Trophoblast cell (in vitro differentiated cells and primary cell): Measurements from ENCODE around the gene RASSF1.

Source experiments
- DNase-seq, 2 donors: peaks; one replicate each; pipeline ENCODE4 v3.0.0-alpha.2; 2016
- H2AFZ ChIP-seq: 2 replicates; pipeline ENCODE4 v1.6.1; 2013; ENCODE audit warnings: low read length, moderate library complexity, mild to moderate bottlenecking; ENCODE audit not compliant: insufficient read depth, poor library complexity
- H2AK5ac ChIP-seq: 2 replicates; pipeline ENCODE4 v1.6.1; 2013; ENCODE audit warnings: mild to moderate bottlenecking, low read length
- H2BK120ac ChIP-seq: 2 replicates; pipeline ENCODE4 v1.6.1; 2013; ENCODE audit warnings: low read length, mild to moderate bottlenecking, moderate library complexity; ENCODE audit not compliant: insufficient read depth, poor library complexity
- H2BK12ac ChIP-seq: 2 replicates; pipeline ENCODE4 v1.6.1; 2013; ENCODE audit warnings: mild to moderate bottlenecking, low read length, moderate library complexity
- H2BK5ac ChIP-seq: 2 replicates; pipeline ENCODE4 v1.6.1; 2013; ENCODE audit warnings: low read length, low read depth, moderate library complexity, mild to moderate bottlenecking; ENCODE audit not compliant: poor library complexity
- H3K14ac ChIP-seq: 2 replicates; pipeline ENCODE4 v1.6.1; 2013; ENCODE audit warnings: mild to moderate bottlenecking, low read length
- H3K18ac ChIP-seq: 2 replicates; pipeline ENCODE4 v1.6.1; 2013; ENCODE audit warnings: mild to moderate bottlenecking, low read length
- H3K23ac ChIP-seq: 2 replicates; pipeline ENCODE4 v1.6.1; 2013; ENCODE audit warnings: low read length
- H3K27ac ChIP-seq: 2 replicates; pipeline ENCODE4 v1.5.1; 2013; ENCODE audit warnings: low read depth, mild to moderate bottlenecking, inconsistent platforms, low read length, moderate library complexity
- H3K27me3 ChIP-seq: 2 replicates; pipeline ENCODE4 v1.6.1; 2013; ENCODE audit warnings: inconsistent platforms, mild to moderate bottlenecking, low read length, moderate library complexity; ENCODE audit not compliant: insufficient read depth
- H3K36me3 ChIP-seq, 2 experiments: 1 replicate in 1 of 2; 2 replicates in 1 of 2; pipeline ENCODE4 v1.6.1; 2013; ENCODE audit warnings: low read length in 2 of 2, mild to moderate bottlenecking in 2 of 2, moderate library complexity in 1 of 2; ENCODE audit not compliant: insufficient read depth in 2 of 2, control insufficient read depth in 1 of 2
- H3K4ac ChIP-seq: 2 replicates; pipeline ENCODE4 v1.6.1; 2013; ENCODE audit warnings: low read depth, mild to moderate bottlenecking, low read length, moderate library complexity
- H3K4me1 ChIP-seq, 2 experiments: 1 replicate in 1 of 2; 2 replicates in 1 of 2; pipeline ENCODE4 v1.6.1; 2013; ENCODE audit warnings: low read length in 2 of 2, mild to moderate bottlenecking in 2 of 2, moderate library complexity in 1 of 2; ENCODE audit not compliant: insufficient read depth in 2 of 2, control insufficient read depth in 1 of 2
- H3K4me2 ChIP-seq: 2 replicates; pipeline ENCODE4 v1.6.1; 2013; ENCODE audit warnings: inconsistent platforms, mild to moderate bottlenecking, low read length, moderate library complexity
- H3K4me3 ChIP-seq: 2 replicates; pipeline ENCODE4 v1.5.1; 2013; ENCODE audit warnings: mild to moderate bottlenecking, low read depth, low read length, inconsistent platforms
- H3K79me1 ChIP-seq: one replicate; pipeline ENCODE4 v1.6.1; 2013; ENCODE audit warnings: low read length
- H3K79me2 ChIP-seq: 2 replicates; pipeline ENCODE4 v1.6.1; 2013; ENCODE audit warnings: low read length, mild to moderate bottlenecking; ENCODE audit not compliant: control insufficient read depth, insufficient read depth, poor library complexity
- H3K9ac ChIP-seq: 2 replicates; pipeline ENCODE4 v1.6.1; 2013; ENCODE audit warnings: mild to moderate bottlenecking, low read length
- H3K9me3 ChIP-seq: 2 replicates; pipeline ENCODE4 v1.6.1; 2013; ENCODE audit warnings: low read depth, mild to moderate bottlenecking, control low read depth, inconsistent platforms, low read length; ENCODE audit not compliant: insufficient read depth
- H4K12ac ChIP-seq: 2 replicates; pipeline ENCODE4 v1.6.1; 2013; ENCODE audit warnings: low read depth, mild to moderate bottlenecking, low read length, moderate library complexity
- H4K8ac ChIP-seq: 2 replicates; pipeline ENCODE4 v1.6.1; 2013; ENCODE audit warnings: low read depth, mild to moderate bottlenecking, low read length, moderate library complexity
- H4K91ac ChIP-seq: one replicate; pipeline ENCODE4 v1.6.1; 2013; ENCODE audit warnings: low read depth, mild to moderate bottlenecking, low read length, moderate library complexity
- WGBS: extraction: QIAGEN DNeasy Blood & Tissue Kit; methylation state at CpG from one replicate; pipeline ENCODE4 v1.1.7; 2013; ENCODE audit warnings: missing lambda C conversion rate; ENCODE audit not compliant: insufficient read length, insufficient coverage; ENCODE audit errors: extremely low coverage; 5-methylcytosine and 5-hydroxymethylcytosine counted together

The RASSF1 gene

GRCh38 chr3:50302095-50303012 lies 38.3 kb downstream of the RASSF1 start:
- Histone ChIP-seq H3K4ac (no peak overlapping the region), H3K9me3 (peaks cover 7% of the 10 kb centered on the region), H2BK5ac (no peak overlapping the region), H3K27ac (no peak overlapping the region), H2AFZ (no peak overlapping the region), H3K79me2 (peaks cover 3% of the 10 kb centered on the region), H4K12ac (no peak overlapping the region), H3K4me2 (no peak overlapping the region), H3K79me1 (peaks cover 24% of the 10 kb centered on the region), H3K4me1 (peaks cover 19 to 24% of the 10 kb centered on the region in 2 experiments), H3K18ac (no peak overlapping the region), H2BK120ac (no peak overlapping the region), H3K9ac (no peak overlapping the region), H3K27me3 (no peaks in the 10 kb centered on the region), H3K14ac (no peak overlapping the region), H4K91ac (no peak overlapping the region), H3K36me3 (no peaks in the 10 kb centered on the region), H3K4me3 (no peak overlapping the region), H4K8ac (no peak overlapping the region), H2AK5ac (peak overlapping the region; percentile 44), H2BK12ac (no peak overlapping the region), H3K23ac (no peak overlapping the region)
- no peak for DNase-seq
- no CpG with 5 or more reads among the region's 32 CpGs for WGBS

- DNase-seq = no peak
- peaks cover 4 to 5% of the 10 kb centered on the region in 2 experiments for H3K36me3 ChIP-seq
- H3K9me3 ChIP-seq = peaks cover 2% of the 10 kb centered on the region
- H3K79me2 ChIP-seq = peaks cover 3% of the 10 kb centered on the region
- H2BK12ac ChIP-seq = peak overlapping the region; percentile 74
- H3K23ac ChIP-seq = no peak overlapping the region
- H3K27me3 ChIP-seq = no peaks in the 10 kb centered on the region
- H2AFZ ChIP-seq = no peak overlapping the region
- peak overlapping the region; percentile 81 for H2AK5ac ChIP-seq
- no CpG with 5 or more reads among the region's 6 CpGs for WGBS
- no peak overlapping the region for H2BK5ac ChIP-seq
- H3K4me2 ChIP-seq = no peak overlapping the region
- H3K4ac ChIP-seq = peak overlapping the region; percentile 2
- peaks cover 19 to 24% of the 10 kb centered on the region in 2 experiments for H3K4me1 ChIP-seq
- H3K9ac ChIP-seq = no peak overlapping the region
- peaks cover 24% of the 10 kb centered on the region for H3K79me1 ChIP-seq
- no peak overlapping the region for H3K27ac ChIP-seq
- peak overlapping the region; percentile 43 for H2BK120ac ChIP-seq
- peak overlapping the region; percentile 23 for H3K14ac ChIP-seq
- peak overlapping the region; percentile 51 for H4K8ac ChIP-seq
- peak overlapping the region; percentile 34 for H3K18ac ChIP-seq
- H4K12ac ChIP-seq = peak overlapping the region; percentile 31
- H4K91ac ChIP-seq = peak overlapping the region; percentile 37
- H3K4me3 ChIP-seq = no peak overlapping the region
These were observed 39.9 kb downstream of the RASSF1 start for GRCh38 chr3:50300681-50301254.

GRCh38 chr3:50299929-50300680 lies 40.5 kb downstream of the RASSF1 start:
- no CpG with 5 or more reads among the region's 12 CpGs for WGBS
- H3K18ac ChIP-seq = peak overlapping the region; percentile 34

GRCh38 chr3:50299638-50299928 lies 41.1 kb downstream of the RASSF1 start:
- H3K27me3 ChIP-seq = no peaks in the 10 kb centered on the region
- DNase-seq = no peak
- H3K23ac ChIP-seq = no peak overlapping the region
- H2BK120ac ChIP-seq = peak overlapping the region; percentile 43
- H2BK5ac ChIP-seq = peak overlapping the region; percentile 29
- no peak overlapping the region for H2BK12ac ChIP-seq
- H3K9ac ChIP-seq = peak overlapping the region; percentile 11
- peak overlapping the region; percentile 9 for H4K12ac ChIP-seq
- no peak overlapping the region for H2AFZ ChIP-seq
- H2AK5ac ChIP-seq = peak overlapping the region; percentile 6
- H3K4me2 ChIP-seq = peak overlapping the region; percentile 70
- WGBS = no CpG with 5 or more reads among the region's 12 CpGs
- H3K18ac ChIP-seq = no peak overlapping the region
- H3K4ac ChIP-seq = no peak overlapping the region
- H3K4me3 ChIP-seq = peak overlapping the region; percentile 32
- H3K9me3 ChIP-seq = peaks cover 2% of the 10 kb centered on the region
- peak overlapping the region; percentile 23 for H3K14ac ChIP-seq
- peaks cover 19 to 24% of the 10 kb centered on the region in 2 experiments for H3K4me1 ChIP-seq
- H3K79me1 ChIP-seq = peaks cover 24% of the 10 kb centered on the region
- peaks cover 4 to 5% of the 10 kb centered on the region in 2 experiments for H3K36me3 ChIP-seq
- peak overlapping the region; percentile 47 for H4K8ac ChIP-seq
- peak overlapping the region; percentile 37 for H4K91ac ChIP-seq
- H3K79me2 ChIP-seq = peaks cover 3% of the 10 kb centered on the region
- H3K27ac ChIP-seq = peak overlapping the region; percentile 69

More at GRCh38 chr3:50299929-50300680, 40.5 kb downstream of the RASSF1 start:
- Histone ChIP-seq H2BK5ac (peak overlapping the region; percentile 29), H3K4me2 (peak overlapping the region; percentile 70), H2BK12ac (peak overlapping the region; percentile 74), H3K9me3 (peaks cover 2% of the 10 kb centered on the region), H4K12ac (peak overlapping the region; percentile 31), H3K4ac (peak overlapping the region; percentile 2), H3K79me1 (peaks cover 24% of the 10 kb centered on the region), H4K91ac (peak overlapping the region; percentile 37), H2AK5ac (peak overlapping the region; percentile 81), H3K79me2 (peaks cover 3% of the 10 kb centered on the region), H3K14ac (peak overlapping the region; percentile 23), H3K27me3 (no peaks in the 10 kb centered on the region), H3K23ac (no peak overlapping the region), H3K9ac (peak overlapping the region; percentile 11), H3K36me3 (peaks cover 4 to 5% of the 10 kb centered on the region in 2 experiments), H3K4me3 (peak overlapping the region; percentile 32), H4K8ac (peak overlapping the region; percentile 51), H2BK120ac (peak overlapping the region; percentile 43), H3K4me1 (peaks cover 19 to 24% of the 10 kb centered on the region in 2 experiments), H3K27ac (peak overlapping the region; percentile 69), H2AFZ (peak overlapping the region; percentile 66)
- peak in 1 of 2 donors; percentile 16 for DNase-seq
